Skin epidermis (tissue), 12 donors: Measurements from ENCODE around the gene PTPA.

Experiments
- H3K27ac ChIP-seq, 21 experiments: fragments of 200-600 bp; sonication (generic) in 11 of 21; one replicate each; pipeline ENCODE4 v1.5.0; 2020; ENCODE audit warnings: mild to moderate bottlenecking in 3 of 21, inconsistent platforms in 2 of 21, moderate library complexity in 2 of 21
- H3K4me3 ChIP-seq, 7 experiments: fragments of 200-600 bp; sonication (generic) in 2 of 7; one replicate each; pipeline ENCODE4 v1.5.0; 2020; ENCODE audit warnings: inconsistent platforms in 2 of 7, mild to moderate bottlenecking in 2 of 7, moderate library complexity in 1 of 7

The PTPA gene

DNA sequence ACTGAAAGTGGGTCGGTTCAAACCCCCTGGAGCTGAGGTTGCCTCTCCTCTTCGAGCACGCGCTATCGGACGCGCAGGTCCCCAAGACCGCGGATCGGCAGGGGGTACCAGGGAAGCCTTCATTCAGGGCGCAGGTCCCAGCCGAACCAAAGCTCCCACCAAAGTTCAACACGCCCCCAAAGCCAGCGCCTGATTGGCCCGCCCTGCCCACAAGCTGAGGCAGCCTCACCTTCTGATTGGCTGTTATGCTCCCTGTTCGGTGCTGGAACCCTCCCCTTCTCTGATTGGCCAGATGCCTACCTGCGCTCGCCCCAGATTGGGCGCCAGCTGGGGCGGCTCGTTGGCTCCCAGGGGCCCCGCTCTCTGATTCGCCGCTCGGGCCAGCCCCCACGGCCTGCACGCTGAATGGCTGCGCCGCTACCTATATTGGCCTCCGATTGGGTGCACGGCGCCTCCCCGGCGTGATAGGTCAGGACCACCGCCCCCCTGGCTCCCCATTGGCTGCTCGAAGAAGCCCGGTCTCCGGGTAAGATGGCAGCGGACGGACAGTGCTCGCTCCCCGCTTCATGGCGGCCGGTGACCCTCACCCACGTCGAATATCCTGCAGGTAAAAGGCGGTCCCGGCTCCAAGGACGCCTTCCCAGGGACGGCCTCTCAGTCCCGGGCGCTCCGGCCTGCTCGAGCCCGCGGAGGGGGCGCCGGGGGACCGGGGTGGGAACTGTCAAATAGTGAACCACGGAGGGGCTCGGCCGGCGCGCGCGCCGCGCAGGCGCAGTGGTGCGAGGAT lies 30.4 kb upstream of the PTPA start, which contains the start of gene DOLPP1:
DOLPP1 (plus strand) TSS at position 511 of the 787 bp plus-strand sequence; CDS start at position 532, 21 bp downstream.
- Histone ChIP-seq H3K4me3 (peak within 1 kb of the TSS; percentile 54 to 87 (median 78)), H3K27ac (peak within 1 kb of the TSS; percentile 25 to 90 (median 79))

DNA sequence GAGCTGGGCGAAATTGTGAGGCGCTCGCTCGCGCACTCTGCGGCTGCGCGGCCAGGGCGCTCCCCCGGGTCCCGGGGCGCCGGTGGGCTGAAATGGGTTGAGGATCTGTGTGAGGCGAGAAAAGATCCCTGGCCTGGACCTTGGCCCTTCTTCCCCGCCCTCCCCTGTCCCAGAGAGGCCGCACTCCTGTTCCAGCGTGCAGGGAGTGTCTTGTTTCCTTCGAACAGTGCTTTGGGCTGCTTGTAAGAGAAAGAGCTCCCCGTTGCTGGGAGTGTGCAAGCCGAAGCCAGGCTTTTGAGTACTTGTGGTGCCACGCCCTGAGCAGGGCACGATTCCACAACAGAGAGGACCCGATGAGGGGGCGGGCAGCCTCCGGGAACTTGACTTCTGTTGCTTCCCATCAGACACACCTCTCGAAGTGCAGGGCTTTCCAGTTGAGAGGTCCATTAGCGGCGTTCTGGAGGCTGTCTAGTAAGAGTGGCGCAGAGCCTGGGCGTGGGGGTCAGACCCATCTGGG lies 29.8 kb upstream of the PTPA start:
- H3K27ac ChIP-seq, result peak overlapping the region; percentile 25 to 90 (median 79)
- H3K4me3 ChIP-seq, result peak overlapping the region; percentile 54 to 87 (median 78)

DNA sequence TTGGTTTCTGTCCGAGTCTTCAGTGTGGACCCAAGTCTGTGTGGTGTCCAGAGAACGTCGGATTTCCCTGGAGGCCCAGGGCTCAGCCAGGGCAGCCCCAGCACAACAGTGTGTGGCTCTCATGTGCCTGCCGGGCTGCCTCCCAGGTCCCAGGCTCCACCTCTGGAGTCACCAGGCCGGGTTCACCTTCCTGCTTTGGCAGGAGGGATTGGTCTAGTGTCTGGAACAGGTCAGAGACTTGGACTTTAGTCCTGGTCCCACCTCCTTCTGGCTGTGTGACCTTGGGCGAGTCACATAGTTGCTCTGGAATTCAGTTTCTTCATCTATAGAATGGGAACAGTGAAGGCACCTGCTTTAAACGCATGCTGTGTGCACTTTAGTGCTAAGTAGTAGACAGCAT lies 27.1 kb upstream of the PTPA start:
- Histone ChIP-seq H3K27ac (no peak overlapping the region), H3K4me3 (no peak overlapping the region)

DNA sequence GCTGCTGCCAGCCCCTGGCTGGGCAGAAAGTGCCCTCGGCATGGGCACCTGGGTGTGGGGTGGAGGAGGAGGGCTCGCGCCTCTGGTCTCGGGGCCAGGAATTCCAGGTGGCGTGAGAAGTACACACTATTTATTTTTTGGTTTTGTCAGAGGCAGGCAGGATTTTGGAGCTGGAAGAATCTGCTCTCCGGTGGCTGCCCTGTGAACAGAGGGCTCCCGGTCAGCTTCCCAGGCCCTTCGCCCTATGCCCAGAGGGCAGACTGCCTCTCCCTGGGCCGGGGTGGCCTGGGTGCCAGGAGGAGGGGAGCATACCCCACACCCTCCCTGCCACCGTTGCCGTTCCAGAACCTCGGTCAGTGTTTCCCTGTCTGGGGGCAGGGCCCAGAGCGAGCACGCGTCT lies 22.0 kb upstream of the PTPA start:
- H3K4me3 ChIP-seq, result no peak overlapping the region
- no peak overlapping the region for H3K27ac ChIP-seq

DNA sequence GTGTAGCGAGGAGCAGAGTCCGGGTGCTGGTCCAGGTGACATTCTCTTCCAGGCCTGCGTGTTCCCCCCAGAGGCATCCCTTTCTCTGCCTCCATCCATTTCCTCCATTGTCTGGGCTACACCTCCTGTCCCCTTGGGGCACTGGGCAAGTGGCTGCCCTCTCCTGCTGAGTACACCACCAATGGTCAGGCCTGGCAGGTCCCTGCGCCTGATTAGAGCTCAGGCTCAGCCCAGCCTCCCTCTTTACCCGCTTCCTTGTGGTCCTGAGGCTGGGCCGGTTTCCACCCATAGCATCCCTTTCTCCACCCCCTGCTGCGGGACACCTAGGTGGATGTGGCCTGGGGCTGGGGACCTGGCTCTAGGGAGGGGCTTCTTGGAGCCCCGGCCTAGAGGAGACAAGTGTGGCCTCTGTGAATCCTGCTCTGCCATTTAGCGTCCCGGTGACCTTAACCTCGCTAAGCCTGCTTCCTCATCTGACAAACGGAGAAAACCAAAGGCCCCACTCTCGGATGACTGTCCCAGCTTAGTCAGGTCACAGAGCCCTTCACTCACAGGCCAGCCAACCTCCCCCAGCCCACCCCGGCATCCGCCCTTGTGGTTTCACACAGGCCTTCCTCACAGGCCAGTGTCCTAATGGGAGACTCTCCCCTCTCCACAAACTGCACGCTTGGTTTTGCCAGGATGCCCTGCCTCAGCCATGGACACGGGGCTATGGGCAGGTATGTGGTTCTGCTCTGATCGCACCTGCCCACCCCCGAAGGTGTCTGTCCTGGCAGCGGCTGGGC lies 17.4 kb upstream of the PTPA start:
- H3K27ac ChIP-seq, result peak overlapping the region in 2 of 21 experiments; percentile 8 to 39
- no peak overlapping the region for H3K4me3 ChIP-seq

DNA sequence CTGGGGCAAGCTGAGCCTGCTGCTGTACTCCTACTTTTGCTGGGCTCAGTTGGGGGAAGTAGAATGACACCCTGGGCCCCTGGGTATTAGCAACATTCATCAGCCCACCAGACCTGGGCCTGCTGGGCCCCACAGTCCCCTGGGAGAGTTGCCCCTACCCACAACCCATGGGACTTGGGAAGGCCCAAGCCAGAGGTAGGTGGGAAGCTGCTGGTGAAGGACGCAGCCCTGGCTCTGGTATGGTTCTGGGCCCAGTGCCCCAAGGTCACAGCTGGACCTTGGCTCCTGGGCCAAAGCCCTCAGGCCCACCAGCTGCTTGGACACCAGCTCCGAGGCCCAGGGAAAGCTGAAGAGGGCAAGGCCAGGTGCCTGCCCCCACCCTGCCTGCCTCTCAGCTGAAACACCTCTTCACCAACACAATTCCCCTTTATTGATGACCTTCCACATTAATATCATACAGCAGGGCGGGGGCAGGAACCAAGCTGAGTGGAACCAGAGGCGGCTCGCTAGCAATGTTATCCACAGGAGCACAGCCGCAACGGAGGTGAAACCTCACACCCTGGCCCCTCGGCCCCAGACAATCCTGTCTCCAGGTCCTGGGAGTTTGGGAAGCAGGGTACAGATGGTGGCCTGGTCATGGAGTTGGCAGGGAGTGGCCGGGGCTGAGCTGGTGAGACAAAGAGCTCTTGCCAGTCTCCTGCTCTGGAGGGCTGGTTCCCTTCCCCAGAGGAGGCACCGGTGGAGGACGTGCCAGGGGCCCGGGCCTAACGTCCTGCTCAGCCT lies 16.6 kb upstream of the PTPA start:
- no peak overlapping the region for H3K27ac ChIP-seq

DNA sequence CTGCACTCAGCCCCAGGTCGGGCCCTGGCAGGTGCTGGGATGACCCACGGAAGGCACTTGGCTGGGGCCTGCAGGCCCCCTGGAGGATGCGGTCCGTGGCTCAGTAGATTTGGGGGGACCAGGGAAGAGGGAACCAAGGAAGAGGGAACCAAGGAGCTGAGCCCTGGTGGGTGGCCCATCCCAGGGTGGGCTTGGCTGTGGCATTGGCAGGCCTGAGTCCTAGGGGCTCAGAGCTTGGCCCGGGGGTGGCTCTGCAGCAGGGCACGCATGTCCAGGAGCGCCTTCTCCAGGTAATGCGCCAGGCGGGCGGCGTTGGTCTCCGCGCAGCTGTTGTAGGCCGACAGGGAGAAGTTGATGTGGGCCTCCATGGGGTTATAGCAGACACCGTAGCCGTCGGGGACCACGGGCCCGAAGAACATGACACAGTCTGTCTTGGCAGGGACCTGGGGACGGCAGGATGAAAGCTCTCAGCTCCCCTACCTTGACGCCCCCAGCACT lies 16.0 kb upstream of the PTPA start:
- H3K4me3 ChIP-seq, result no peak overlapping the region
- H3K27ac ChIP-seq, result no peak overlapping the region

More for the DNA sequence above, 16.6 kb upstream of the PTPA start:
- no peak overlapping the region for H3K4me3 ChIP-seq

DNA sequence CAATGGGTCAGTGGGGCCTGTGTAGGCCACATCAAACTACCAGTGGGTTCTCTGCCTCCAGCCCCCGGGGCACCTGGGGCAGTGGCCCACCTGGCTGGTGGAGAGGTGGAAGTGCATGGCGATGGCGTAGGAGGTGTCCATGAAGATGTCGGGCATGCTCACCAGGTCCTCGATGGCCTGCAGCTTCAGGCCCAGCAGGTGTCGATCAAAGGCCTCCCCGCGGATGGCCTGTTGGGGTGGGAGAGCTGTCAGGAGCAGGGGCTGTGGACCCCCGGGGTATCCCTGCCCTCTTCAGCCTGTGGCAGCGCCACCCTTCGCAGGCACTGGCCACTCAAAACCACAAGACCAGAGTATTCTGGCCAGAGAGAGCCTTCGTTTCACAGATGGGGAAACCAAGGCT lies 15.3 kb upstream of the PTPA start:
- Histone ChIP-seq H3K4me3 (no peak overlapping the region), H3K27ac (no peak overlapping the region)

DNA sequence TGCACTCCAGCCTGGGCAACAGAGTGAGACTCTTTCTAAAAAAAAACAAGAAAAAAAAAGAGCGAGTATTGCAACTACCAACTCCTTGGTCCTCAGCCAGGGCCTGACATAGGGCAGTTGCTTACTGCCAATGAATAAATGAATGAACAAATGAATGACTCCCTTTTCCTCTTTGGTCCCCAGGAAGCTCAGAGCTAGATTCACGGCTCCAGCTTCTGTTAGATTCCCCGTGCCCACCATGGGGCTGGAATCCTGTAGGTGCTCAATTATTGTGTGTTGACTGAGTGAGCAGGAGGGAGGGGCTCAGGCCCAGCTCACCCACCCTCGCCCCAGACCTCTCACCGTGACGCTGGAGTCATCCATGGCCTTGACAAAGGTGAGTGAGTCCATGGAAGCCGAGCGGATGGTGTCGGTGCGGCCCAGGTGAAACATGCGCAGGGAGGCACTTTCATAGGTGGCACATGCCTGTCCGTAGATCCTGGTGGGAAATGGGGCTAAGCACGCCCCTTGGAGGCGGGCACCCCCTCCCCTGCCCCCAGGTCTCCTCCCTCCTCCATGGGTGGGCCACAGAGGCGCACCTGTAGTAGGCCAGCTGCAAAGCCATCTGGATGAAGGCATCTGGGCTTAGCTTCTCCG lies 13.4 kb upstream of the PTPA start:
- H3K4me3 ChIP-seq, result no peak overlapping the region

DNA sequence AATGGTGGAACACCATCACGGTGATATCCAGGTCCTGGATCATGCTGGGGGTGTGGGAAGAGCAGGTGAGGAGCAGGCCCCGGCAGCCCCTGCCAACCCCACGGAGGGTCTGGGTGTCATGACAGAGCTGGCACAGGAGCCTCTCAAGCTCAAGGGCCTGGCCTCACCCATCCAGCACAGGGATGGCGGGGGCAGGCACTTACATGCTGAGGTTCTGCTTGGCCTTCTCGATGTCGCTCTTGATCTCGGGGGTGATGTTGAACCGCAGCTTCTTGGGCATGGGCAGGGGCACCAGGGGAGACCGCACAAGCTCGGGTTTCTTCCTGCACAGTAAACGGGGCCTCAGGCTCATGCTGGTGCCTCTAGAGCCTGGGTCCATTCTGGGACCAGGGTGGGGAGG lies 12.9 kb upstream of the PTPA start:
- Histone ChIP-seq H3K27ac (no peak overlapping the region), H3K4me3 (no peak overlapping the region)

More for the DNA sequence above, 13.4 kb upstream of the PTPA start:
- H3K27ac ChIP-seq, result no peak overlapping the region

DNA sequence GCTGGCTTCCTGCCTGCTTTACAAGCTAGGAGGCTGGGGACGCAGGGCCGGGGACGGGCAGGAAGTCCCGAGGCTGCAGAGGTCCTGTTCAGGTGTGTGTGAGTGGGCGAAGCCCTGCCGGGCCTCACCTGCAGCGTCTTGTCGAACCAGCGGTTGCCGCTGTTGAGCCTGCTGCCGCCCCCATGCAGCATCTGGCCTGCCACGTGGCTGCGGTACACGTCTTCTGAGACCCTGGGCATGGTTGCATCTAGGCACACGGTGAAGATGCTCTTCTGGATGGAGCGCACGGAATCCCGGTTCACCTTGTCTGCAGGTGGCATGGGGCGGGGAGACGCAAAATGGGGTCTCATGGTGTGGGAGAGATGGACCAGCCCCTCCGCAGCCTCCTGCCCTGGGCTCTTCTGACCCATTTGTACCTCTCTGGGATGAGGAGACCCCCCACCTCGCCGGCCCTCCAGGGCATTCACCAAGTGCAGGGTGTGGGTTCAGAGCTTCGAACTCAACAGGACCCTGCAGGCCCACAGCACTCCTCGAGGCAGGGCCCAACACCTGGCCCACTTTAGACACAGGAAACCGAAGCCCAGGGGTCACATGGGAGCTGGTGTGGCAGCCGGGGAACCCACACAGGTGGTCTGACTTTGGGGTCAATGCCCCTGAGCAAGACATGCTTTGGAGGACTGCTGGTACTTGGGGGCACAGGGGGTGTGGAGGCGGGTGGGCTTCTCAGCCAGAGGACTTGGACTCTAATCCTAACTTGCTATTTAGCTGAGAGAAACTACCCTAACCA lies 10.6 kb upstream of the PTPA start:
- no peak overlapping the region for H3K4me3 ChIP-seq
- H3K27ac ChIP-seq, result no peak overlapping the region

DNA sequence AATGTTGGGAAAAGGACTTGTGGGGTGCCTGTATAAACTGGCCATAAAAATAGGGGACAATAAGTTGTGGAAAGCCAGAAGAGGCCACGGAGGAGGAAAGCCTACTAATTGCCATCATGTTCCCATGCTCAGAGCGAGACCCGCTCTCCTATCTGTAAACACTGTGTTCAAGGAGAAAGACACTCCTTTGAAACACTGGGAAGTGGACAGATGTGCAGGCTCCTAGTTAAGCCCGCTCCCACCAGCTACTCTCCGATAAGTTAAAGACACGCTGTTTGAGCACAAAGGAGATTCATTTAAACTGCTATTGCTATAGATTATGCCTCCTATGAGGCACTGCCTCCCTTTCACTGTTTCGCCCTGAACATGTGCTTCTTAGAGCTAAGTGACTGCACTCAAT lies 9.9 kb upstream of the PTPA start:
- H3K27ac ChIP-seq, result no peak overlapping the region

DNA sequence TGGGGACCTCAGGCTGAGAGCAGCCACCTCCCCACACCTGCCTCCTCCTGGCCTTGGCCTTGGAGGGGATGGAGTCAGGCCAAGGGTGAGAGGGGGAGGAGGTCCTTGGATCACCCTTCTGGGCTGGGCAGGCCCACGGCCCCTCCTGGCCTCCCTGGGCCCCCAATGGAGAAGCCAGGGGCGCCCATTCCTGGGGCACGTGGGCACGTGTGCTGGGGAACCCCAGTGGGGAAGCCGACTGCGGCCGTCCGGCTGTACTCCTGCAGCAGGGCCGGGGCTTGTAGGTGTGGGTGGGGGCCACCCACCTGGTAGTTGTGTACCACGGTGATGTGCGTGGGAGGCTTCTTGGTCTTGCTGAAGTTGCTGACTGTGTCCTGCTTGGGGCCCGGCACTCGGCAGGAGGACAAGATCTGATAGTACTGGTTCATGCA lies 9.1 kb upstream of the PTPA start:
- no peak overlapping the region for H3K27ac ChIP-seq
- H3K4me3 ChIP-seq, result no peak overlapping the region

More for the DNA sequence above, 9.9 kb upstream of the PTPA start:
- H3K4me3 ChIP-seq, result no peak overlapping the region

DNA sequence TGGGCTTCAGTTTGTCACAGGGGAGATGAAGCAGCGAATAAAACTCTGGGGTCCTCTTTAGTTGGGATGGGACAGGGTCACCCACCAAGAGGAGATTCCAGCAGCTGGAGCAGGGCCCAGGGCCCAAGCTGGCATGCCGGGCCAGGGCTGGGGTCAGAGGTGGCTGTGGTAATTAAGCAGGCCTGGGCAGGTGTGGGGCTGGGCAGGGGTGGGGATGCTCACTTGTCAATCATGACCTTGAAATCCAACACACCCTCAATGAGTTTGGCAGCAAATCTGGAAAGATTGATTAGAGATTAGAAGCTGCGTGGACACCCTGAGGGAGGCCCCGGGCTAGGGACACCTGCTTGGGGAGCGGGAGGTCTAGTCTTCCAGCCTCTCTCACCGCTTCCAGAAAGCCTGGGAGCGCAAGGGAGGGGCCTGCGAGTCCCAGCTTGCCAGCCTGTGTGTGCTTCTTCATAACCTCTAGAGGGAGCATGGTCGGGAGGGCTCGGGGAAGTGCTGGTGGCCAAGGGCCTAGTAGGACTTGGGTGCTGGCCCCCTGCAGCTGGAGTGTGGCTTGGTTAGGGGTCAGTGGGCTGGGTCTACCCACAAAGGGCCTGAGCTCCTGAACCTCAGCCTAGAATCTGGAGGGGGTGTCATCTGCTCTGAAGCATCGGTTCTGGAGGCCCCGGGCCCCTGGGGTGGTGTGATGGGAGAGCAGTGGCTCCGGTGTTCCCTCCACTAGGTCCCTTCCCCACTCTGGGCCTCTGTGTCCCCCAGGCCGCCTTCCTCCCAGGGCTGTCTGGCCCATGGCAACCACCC lies 8.2 kb upstream of the PTPA start:
- no peak overlapping the region for H3K4me3 ChIP-seq
- H3K27ac ChIP-seq, result peak overlapping the region in 1 of 21 experiments; percentile 38

DNA sequence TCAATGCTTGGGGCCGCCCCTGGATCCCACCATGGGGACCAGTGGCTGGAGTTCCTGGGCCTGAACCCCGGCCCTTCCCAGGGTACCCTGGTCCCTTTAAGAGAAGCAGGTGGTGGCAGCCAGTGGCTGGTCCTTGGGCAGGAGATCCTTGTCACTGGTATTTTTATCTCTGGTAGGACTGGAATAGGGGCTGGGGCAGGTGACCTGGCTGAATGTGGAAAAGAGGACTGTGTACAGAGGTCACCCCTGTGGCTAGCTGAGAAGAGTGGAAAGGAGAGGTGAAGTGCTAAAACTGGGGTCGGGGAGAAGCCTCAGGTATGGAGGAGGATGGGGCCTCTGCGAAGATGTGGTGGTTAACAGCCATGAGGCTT lies 7.6 kb upstream of the PTPA start:
- Histone ChIP-seq H3K4me3 (no peak overlapping the region), H3K27ac (peak overlapping the region in 1 of 21 experiments; percentile 38)

DNA sequence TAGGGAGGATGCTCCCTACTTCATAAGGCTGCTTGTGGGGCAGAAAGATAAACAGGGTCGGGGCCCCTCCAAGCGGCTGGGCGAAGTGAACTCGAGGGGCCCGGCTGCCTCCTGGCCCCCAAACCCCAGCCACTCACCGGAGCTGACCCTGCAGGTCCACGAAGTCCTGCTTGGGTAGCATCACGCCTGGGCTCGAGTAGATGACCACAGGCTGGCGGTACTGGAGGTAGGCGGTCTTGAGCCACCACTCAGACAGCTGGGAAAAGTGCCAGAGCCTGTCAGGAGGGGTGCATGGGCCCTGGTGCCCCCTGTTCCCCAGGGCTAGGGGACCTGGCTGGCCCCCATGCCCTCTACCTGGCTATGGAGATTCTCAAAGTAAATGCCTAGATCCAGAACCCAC lies 7.2 kb upstream of the PTPA start:
- H3K27ac ChIP-seq, result no peak overlapping the region
- no peak overlapping the region for H3K4me3 ChIP-seq

DNA sequence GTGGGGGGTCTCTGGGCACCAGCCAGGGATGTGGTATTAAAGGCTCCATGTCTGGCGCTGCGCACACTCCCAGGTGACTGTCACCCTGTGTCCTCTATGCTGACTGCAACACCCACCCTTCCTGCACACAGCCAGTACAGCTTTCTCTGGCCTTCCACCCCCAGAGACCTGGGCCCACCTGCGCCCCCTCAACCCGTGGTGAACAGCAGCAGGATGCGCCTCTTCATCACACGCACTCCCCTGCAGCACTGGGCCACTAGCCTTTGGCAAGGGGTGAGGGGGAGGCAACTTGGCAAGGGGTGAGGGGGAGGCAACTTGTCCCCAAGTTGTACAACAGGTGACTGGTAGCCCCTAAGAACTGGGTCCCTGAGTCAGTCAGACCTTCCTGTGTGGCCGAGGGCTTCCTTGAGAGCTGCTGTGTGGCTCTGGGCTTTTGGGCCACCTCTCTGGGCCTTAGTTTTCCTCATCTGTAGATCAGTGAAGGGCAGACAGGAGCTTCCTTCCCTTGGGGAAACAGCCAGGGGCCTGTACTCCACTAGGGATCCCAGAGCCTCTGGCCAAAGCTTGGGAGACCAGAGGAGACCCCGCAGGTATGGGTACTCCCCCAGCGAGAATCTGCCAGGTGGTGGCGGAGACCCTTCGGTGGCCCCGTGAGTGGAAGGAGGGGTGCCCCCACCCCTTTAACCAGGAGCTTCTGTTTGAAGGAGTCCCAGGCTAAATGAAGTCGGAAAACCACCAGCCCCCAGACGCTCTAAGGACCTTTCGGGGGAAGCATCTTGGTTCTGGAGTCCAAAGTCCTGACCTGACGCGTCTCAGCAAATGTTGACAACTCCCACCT lies 5.1 kb upstream of the PTPA start:
- no peak overlapping the region for H3K4me3 ChIP-seq
- no peak overlapping the region for H3K27ac ChIP-seq
